T-helper 9 cell (primary cell): ENCODE results near the gene AEBP1.

Source experiments
- DNase-seq: peaks from one replicate; pipeline ENCODE4 v3.0.0-alpha.2; 2020

AEBP1 gene

GRCh38 chr7:44144968-44145478, 40.9 kb downstream of the AEBP1 start:
- DNase-seq, result no peak

- DNase-seq, result peak; percentile 42
These were observed 41.4 kb downstream of the AEBP1 start for GRCh38 chr7:44145479-44145968.

GRCh38 chr7:44145969-44146911, 42.1 kb downstream of the AEBP1 start:
- DNase-seq, result peak; percentile 57

GRCh38 chr7:44147026-44147991, 43.2 kb downstream of the AEBP1 start:
- DNase-seq, result no peak

GRCh38 chr7:44148166-44148565, 44.0 kb downstream of the AEBP1 start:
- DNase-seq, result no peak

GRCh38 chr7:44148961-44149536, 44.9 kb downstream of the AEBP1 start:
- DNase-seq, result no peak

GRCh38 chr7:44149571-44150465, 45.7 kb downstream of the AEBP1 start:
- DNase-seq, result no peak

- no peak for DNase-seq
These were observed 46.3 kb downstream of the AEBP1 start for GRCh38 chr7:44150466-44150832.

GRCh38 chr7:44150966-44151941, 47.1 kb downstream of the AEBP1 start:
- no peak for DNase-seq

- no peak for DNase-seq
These were observed 47.8 kb downstream of the AEBP1 start for GRCh38 chr7:44151956-44152355.

GRCh38 chr7:44152971-44153947, 49.1 kb downstream of the AEBP1 start:
- no peak for DNase-seq

GRCh38 chr7:44153948-44154335, 49.8 kb downstream of the AEBP1 start:
- no peak for DNase-seq

GRCh38 chr7:44154703-44155102, 50.6 kb downstream of the AEBP1 start:
- no peak for DNase-seq

- no peak for DNase-seq
These were observed 51.3 kb downstream of the AEBP1 start for GRCh38 chr7:44155191-44156185.

- DNase-seq, result no peak
These were observed 52.4 kb downstream of the AEBP1 start for GRCh38 chr7:44156453-44157010.

GRCh38 chr7:44157116-44158080, 53.3 kb downstream of the AEBP1 start:
- DNase-seq, result no peak
